K562 (cell line): ENCODE measurements around the gene KLHL22. TPM values are rescaled to one million over a fixed set of nuclear protein-coding genes. Genes with fewer than 3 reads are reported as not detected.
A peak's percentile ranks its signal among the peaks of the same experiment; 100 is the strongest.

Experiments used
- ATF7 ChIP-seq: fragments of 450-650 bp; IDR thresholded peaks from 2 replicates; pipeline ENCODE4 v1.7.1; 2014; ENCODE audit warnings: mild to moderate bottlenecking, moderate library complexity
- DIDO1 ChIP-seq: fragments of 450-650 bp; IDR thresholded peaks from 2 replicates; pipeline ENCODE4 v1.6.1; 2016; ENCODE audit warnings: low read depth, missing biosample characterization, missing genetic modification characterization
- FUS ChIP-seq: fragments of 200-400 bp; formaldehyde crosslinking; optimal IDR thresholded peaks from 2 replicates; pipeline ENCODE3; 2017; ENCODE audit warnings: low read depth, low read length
- HMG20A ChIP-seq: fragments of 450-650 bp; formaldehyde crosslinking; conservative IDR thresholded peaks from 2 replicates; pipeline ENCODE4 v1.4.0; 2020; ENCODE audit warnings: mild to moderate bottlenecking, mixed read lengths
- IRF2 ChIP-seq: sonication (generic); formaldehyde crosslinking; IDR thresholded peaks from 2 replicates; pipeline ENCODE4 v1.8.1; 2022; ENCODE audit warnings: mild to moderate bottlenecking, missing genetic modification reagents
- KLF16 ChIP-seq: IDR thresholded peaks from 2 replicates; pipeline ENCODE4 v1.6.1; 2016; ENCODE audit warnings: antibody characterized with exemption
- MTA1 ChIP-seq: fragments of 450-650 bp; IDR thresholded peaks from 2 replicates; pipeline ENCODE4 v1.6.1; 2017; ENCODE audit warnings: borderline replicate concordance
- NR3C1 ChIP-seq: sonication (generic); formaldehyde crosslinking; IDR thresholded peaks from 2 replicates; pipeline ENCODE4 v1.8.1; 2022; ENCODE audit warnings: missing genetic modification reagents
- TFAM ChIP-seq: fragments of 250-450 bp; sonication (Bioruptor Pico); conservative IDR thresholded peaks from 2 replicates; pipeline ENCODE4 v1.5.0; 2021; ENCODE audit warnings: mild to moderate bottlenecking, moderate library complexity
- ZBTB40 ChIP-seq, 2 experiments: fragments of 450-650 bp in 1 of 2; sonication (generic) in 1 of 2; formaldehyde crosslinking in 1 of 2; IDR thresholded peaks; 2 replicates each; pipeline versions ENCODE4 v1.7.1 to v1.9.0; 2016 to 2022; ENCODE audit warnings: inconsistent platforms in 1 of 2, mild to moderate bottlenecking in 1 of 2, missing genetic modification reagents in 1 of 2
- ZNF124 ChIP-seq: sonication (generic); formaldehyde crosslinking; IDR thresholded peaks from 2 replicates; pipeline ENCODE4 v1.8.1; 2022; ENCODE audit warnings: missing genetic modification reagents
- ZNF239 ChIP-seq: fragments of 250-450 bp; sonication (Bioruptor Pico); IDR thresholded peaks from 2 replicates; pipeline ENCODE4 v1.4.0; 2020; ENCODE audit warnings: mild to moderate bottlenecking
- polyA plus RNA-seq, 8 experiments: library from polyadenylated mRNA; depleted of rRNA in 4 of 8; stranded (reverse) in 5 of 8; unstranded in 3 of 8; fragments of >200 nt; fragmentation: Nextera tagmentation in 2 of 8; fragmentation: Illumina TruSeq in 1 of 8; extraction: Ambion mirVana in 2 of 8; extraction: Trizol in 1 of 8; gene quantifications; 2 replicates each; pipeline versions ENCODE4 v1.2.1 to v1.2.3, GENCODE V29; 2011 to 2014; ENCODE audit warnings: inconsistent platforms in 1 of 8, missing spikeins in 1 of 8
- total RNA-seq, 7 experiments: library from RNA; depleted of rRNA in 6 of 7; stranded (reverse); fragments of >200 nt in 6 of 7; fragmentation: Illumina TruSeq in 2 of 7; extraction: Trizol in 2 of 7; gene quantifications; 2 replicates each; pipeline versions ENCODE4 v1.2.1 to v1.2.3, GENCODE V29; 2011 to 2021; ENCODE audit warnings: low replicate concordance in 1 of 7
- TF ChIP-seq, protein P1 (sequence below): sonication (generic); formaldehyde crosslinking; IDR thresholded peaks from 2 replicates; pipeline ENCODE4 v1.8.1; 2022; ENCODE audit warnings: missing genetic modification reagents
- TF ChIP-seq, protein P2 (sequence below): fragments of 450-650 bp; IDR thresholded peaks from 2 replicates; pipeline ENCODE4 v1.6.1; 2018; ENCODE audit warnings: mild to moderate bottlenecking, low read depth; ENCODE audit not compliant: partially characterized antibody
- TF ChIP-seq, protein P3 (sequence below): fragments of 450-650 bp; formaldehyde crosslinking; IDR thresholded peaks from 2 replicates; pipeline ENCODE4 v1.4.0; 2020; ENCODE audit warnings: mild to moderate bottlenecking, moderate library complexity

Gene KLHL22
- total and polyA plus RNA-seq, 9 of the 15 experiments (the other 6 are each of a cell fraction or from before 2014, with no cell fraction given): 1.3 to 25.6 (median 15.2) TPM

- TF ChIP-seq ATF7: no peak
- no peak for TF ChIP-seq HMG20A
- TF ChIP-seq, protein P1, sequence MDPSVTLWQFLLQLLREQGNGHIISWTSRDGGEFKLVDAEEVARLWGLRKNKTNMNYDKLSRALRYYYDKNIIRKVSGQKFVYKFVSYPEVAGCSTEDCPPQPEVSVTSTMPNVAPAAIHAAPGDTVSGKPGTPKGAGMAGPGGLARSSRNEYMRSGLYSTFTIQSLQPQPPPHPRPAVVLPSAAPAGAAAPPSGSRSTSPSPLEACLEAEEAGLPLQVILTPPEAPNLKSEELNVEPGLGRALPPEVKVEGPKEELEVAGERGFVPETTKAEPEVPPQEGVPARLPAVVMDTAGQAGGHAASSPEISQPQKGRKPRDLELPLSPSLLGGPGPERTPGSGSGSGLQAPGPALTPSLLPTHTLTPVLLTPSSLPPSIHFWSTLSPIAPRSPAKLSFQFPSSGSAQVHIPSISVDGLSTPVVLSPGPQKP (CRISPR knock-in tag): no peak; the same call in 1 of the 2 replicates
- no peak for TF ChIP-seq ZBTB40 (IDR thresholded peaks at IDR 0.05)
- no peak for TF ChIP-seq ZBTB40 (CRISPR knock-in tag; IDR thresholded peaks at IDR 0.05)
- no peak for TF ChIP-seq MTA1
- no peak for TF ChIP-seq KLF16
- no peak for TF ChIP-seq DIDO1 (tag)
- TF ChIP-seq, protein P2, sequence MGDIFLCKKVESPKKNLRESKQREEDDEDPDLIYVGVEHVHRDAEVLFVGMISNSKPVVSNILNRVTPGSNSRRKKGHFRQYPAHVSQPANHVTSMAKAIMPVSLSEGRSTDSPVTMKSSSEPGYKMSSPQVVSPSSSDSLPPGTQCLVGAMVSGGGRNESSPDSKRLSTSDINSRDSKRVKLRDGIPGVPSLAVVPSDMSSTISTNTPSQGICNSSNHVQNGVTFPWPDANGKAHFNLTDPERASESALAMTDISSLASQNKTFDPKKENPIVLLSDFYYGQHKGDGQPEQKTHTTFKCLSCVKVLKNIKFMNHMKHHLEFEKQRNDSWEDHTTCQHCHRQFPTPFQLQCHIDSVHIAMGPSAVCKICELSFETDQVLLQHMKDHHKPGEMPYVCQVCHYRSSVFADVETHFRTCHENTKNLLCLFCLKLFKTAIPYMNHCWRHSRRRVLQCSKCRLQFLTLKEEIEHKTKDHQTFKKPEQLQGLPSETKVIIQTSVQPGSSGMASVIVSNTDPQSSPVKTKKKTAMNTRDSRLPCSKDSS: no peak
- no peak for TF ChIP-seq ZNF239 (CRISPR knock-in tag)
- TF ChIP-seq, protein P3, sequence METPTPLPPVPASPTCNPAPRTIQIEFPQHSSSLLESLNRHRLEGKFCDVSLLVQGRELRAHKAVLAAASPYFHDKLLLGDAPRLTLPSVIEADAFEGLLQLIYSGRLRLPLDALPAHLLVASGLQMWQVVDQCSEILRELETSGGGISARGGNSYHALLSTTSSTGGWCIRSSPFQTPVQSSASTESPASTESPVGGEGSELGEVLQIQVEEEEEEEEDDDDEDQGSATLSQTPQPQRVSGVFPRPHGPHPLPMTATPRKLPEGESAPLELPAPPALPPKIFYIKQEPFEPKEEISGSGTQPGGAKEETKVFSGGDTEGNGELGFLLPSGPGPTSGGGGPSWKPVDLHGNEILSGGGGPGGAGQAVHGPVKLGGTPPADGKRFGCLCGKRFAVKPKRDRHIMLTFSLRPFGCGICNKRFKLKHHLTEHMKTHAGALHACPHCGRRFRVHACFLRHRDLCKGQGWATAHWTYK: no peak
- TF ChIP-seq TFAM (CRISPR knock-in tag): no peak
- TF ChIP-seq FUS: no peak
- TF ChIP-seq IRF2 (CRISPR knock-in tag): peak; percentile 77; the same call in 1 of the 2 replicates
- 0 out of 2 replicates have a peak, but pooled peaks have one; percentile 46 for TF ChIP-seq NR3C1 (CRISPR knock-in tag)
- TF ChIP-seq ZNF124: peak; percentile 73; the same call in 1 of the 2 replicates
Measured at GRCh38 chr22:20533095-20533878, 37.7 kb upstream of the KLHL22 start (continued).
